C4-2B (cell line): ENCODE data around the gene CCDC141.

Experiments used
- H3K27ac ChIP-seq: fragments of 450-650 bp; 2 replicates; pipeline ENCODE4 v1.5.1; 2017
- CTCF ChIP-seq: fragments of 450-650 bp; conservative IDR thresholded peaks from 2 replicates; pipeline ENCODE4 v1.5.1; 2017; ENCODE audit warnings: mild to moderate bottlenecking
- ZFX ChIP-seq: fragments of 450-650 bp; IDR thresholded peaks from 2 replicates; pipeline ENCODE4 v1.6.1; 2017

Gene CCDC141

GRCh38 chr2:178848335-178848734, 201.6 kb downstream of the CCDC141 start:
- H3K27ac ChIP-seq = no peak overlapping the region
- TF ChIP-seq ZFX = no peak
- TF ChIP-seq CTCF = no peak

GRCh38 chr2:178846458-178846802, 203.5 kb downstream of the CCDC141 start:
- TF ChIP-seq CTCF = no peak
- no peak for TF ChIP-seq ZFX
- H3K27ac ChIP-seq = no peak overlapping the region

GRCh38 chr2:178845566-178846457, 204.1 kb downstream of the CCDC141 start:
- no peak for TF ChIP-seq CTCF
- TF ChIP-seq ZFX = no peak
- no peak overlapping the region for H3K27ac ChIP-seq

GRCh38 chr2:178844701-178845100, 205.2 kb downstream of the CCDC141 start:
- TF ChIP-seq CTCF (no peak), ZFX (no peak)
- H3K27ac ChIP-seq = no peak overlapping the region

- no peak for TF ChIP-seq CTCF
- no peak for TF ChIP-seq ZFX
- no peak overlapping the region for H3K27ac ChIP-seq
Observed at GRCh38 chr2:178844269-178844668, 205.7 kb downstream of the CCDC141 start.

GRCh38 chr2:178843697-178844096, 206.2 kb downstream of the CCDC141 start:
- TF ChIP-seq CTCF (no peak), ZFX (no peak)
- H3K27ac ChIP-seq = no peak overlapping the region

- H3K27ac ChIP-seq = no peak overlapping the region
- TF ChIP-seq CTCF (no peak), ZFX (no peak)
Observed at GRCh38 chr2:178836807-178837206, 213.1 kb downstream of the CCDC141 start.
